Effector memory CD8-positive, alpha-beta T cell (primary cell): ENCODE measurements around the gene COPZ1.
"Not testable (repeated sequence)": the region's sequence is repeated elsewhere in the genome, so short reads cannot be mapped to it uniquely, and the experiment has no call there.

Experiments
- ATAC-seq: fragments of 150-1000 bp; cut with Tn5 transposase; replicated peaks from 2 replicates; pipeline ENCODE4 v1.10.0; 2021; ENCODE audit warnings: mild to moderate bottlenecking, moderate library complexity
- DNase-seq, 3 experiments: peaks; one replicate each; pipeline ENCODE4 v3.0.0; 2021
- H3K27ac Mint-ChIP-seq, 2 donors: one replicate each; pipeline ENCODE4 v1.8.0; 2022; ENCODE audit warnings: mild to moderate bottlenecking in 2 of 2, mixed read lengths in 2 of 2, moderate library complexity in 2 of 2
- H3K27me3 Mint-ChIP-seq, 2 donors: one replicate each; pipeline ENCODE4 v1.8.0; 2022; ENCODE audit warnings: mixed read lengths in 2 of 2
- H3K36me3 Mint-ChIP-seq: one replicate; pipeline ENCODE4 v1.8.0; 2022; ENCODE audit warnings: mild to moderate bottlenecking, moderate library complexity, mixed read lengths; ENCODE audit not compliant: insufficient read depth
- H3K4me1 Mint-ChIP-seq, 2 donors: one replicate each; pipeline ENCODE4 v1.8.0; 2022; ENCODE audit warnings: low read depth in 2 of 2, mixed read lengths in 2 of 2
- H3K4me3 Mint-ChIP-seq, 2 donors: one replicate each; pipeline ENCODE4 v1.8.0; 2022; ENCODE audit warnings: mild to moderate bottlenecking in 2 of 2, mixed read lengths in 2 of 2, moderate library complexity in 2 of 2
- H3K9me3 Mint-ChIP-seq, 2 donors: one replicate each; pipeline ENCODE4 v1.8.0; 2022; ENCODE audit warnings: mixed read lengths in 2 of 2
- total RNA-seq, 9 experiments: gene quantifications; one replicate each; lab custom pipeline; 2026; lab: John Stamatoyannopoulos, UW

Gene COPZ1, protein sequence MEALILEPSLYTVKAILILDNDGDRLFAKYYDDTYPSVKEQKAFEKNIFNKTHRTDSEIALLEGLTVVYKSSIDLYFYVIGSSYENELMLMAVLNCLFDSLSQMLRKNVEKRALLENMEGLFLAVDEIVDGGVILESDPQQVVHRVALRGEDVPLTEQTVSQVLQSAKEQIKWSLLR
- total RNA-seq, result 59.5 to 117 (median 85.8) reads per million in 9 experiments

- Mint-ChIP-seq H3K36me3 (peaks cover 12% of the 10 kb centered on the region), H3K27me3 (no peaks in the 10 kb centered on the region), H3K9me3 (no peaks in the 10 kb centered on the region), H3K4me1 (peaks cover 30 to 33% of the 10 kb centered on the region in 2 donors), H3K4me3 (peak within 1 kb of the TSS; percentile 95), H3K27ac (peak within 1 kb of the TSS; percentile 98)
- ATAC-seq, result peak; percentile 95
- peak; percentile 88 to 91 (median 90) for DNase-seq
Measured at GRCh38 chr12:54324617-54325441, at the start of gene COPZ1. TSS of gene COPZ1 (plus strand) at chr12:54325131. CDS start at chr12:54325164, 33 bp downstream.

- no peaks in the 10 kb centered on the region for H3K27me3 Mint-ChIP-seq
- H3K4me3 Mint-ChIP-seq, result peak overlapping the region in 1 of 2 donors; percentile 11
- DNase-seq, result no peak
- H3K9me3 Mint-ChIP-seq, result no peaks in the 10 kb centered on the region
- peak overlapping the region; percentile 49 to 50 for H3K27ac Mint-ChIP-seq
- no peaks in the 10 kb centered on the region for H3K36me3 Mint-ChIP-seq
- no peak for ATAC-seq
- H3K4me1 Mint-ChIP-seq, result peaks cover 16 to 17% of the 10 kb centered on the region in 2 donors
Measured at GRCh38 chr12:54276368-54276767, 48.6 kb upstream of the COPZ1 start.

DNA sequence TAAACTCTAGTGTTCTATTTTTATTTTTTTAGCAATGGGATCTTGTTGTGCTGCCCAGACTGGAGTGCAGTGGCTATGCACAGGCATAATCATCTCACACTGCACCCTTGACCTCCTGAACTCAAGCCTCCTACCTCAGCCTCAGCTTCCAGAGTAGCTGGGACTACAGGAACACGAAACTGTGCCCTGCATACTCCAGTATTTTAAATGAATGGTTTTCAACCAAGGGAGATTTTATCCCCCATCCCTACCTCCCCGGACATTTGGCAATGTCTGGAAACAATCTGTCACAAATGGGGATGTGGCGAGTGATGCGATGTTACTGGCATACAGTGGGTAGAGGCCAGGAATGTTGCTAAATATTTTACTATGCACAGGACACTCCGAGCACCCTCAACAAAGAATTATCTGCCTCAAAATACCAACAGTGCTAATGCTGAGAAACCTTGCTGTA, 47.1 kb upstream of the COPZ1 start:
- H3K4me3 Mint-ChIP-seq, result no peak overlapping the region
- peaks cover 17 to 24% of the 10 kb centered on the region in 2 donors for H3K4me1 Mint-ChIP-seq
- ATAC-seq (no peak), DNase-seq (no peak)
- H3K9me3 Mint-ChIP-seq, result no peaks in the 10 kb centered on the region
- no peaks in the 10 kb centered on the region for H3K27me3 Mint-ChIP-seq
- H3K27ac Mint-ChIP-seq, result no peak overlapping the region
- H3K36me3 Mint-ChIP-seq, result no peaks in the 10 kb centered on the region

DNA sequence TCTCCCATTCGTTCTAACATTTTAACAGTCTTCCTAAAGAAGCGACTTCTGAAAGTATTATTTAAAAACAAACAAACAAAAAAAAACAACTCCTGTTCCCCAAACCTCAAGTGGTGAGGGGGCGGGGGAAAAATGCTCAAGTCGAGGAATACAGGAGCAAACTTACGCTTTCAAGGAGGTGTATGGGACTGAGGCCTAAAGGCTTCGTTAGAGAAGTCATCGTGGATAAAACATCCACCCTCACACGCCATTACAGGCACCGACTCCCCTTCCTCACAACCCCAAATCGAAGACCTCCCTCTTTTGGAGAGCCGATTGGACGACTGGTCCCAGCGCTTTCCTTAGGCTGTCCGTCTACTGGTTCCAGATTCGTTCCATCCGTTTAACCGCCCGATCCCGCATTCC, 45.7 kb upstream of the COPZ1 start:
- H3K4me1 Mint-ChIP-seq, result peaks cover 17 to 38% of the 10 kb centered on the region in 2 donors
- no peaks in the 10 kb centered on the region for H3K36me3 Mint-ChIP-seq
- ATAC-seq (no peak), DNase-seq (no peak)
- no peak overlapping the region for H3K4me3 Mint-ChIP-seq
- no peaks in the 10 kb centered on the region for H3K9me3 Mint-ChIP-seq
- H3K27me3 Mint-ChIP-seq, result no peaks in the 10 kb centered on the region
- H3K27ac Mint-ChIP-seq, result no peak overlapping the region

DNA sequence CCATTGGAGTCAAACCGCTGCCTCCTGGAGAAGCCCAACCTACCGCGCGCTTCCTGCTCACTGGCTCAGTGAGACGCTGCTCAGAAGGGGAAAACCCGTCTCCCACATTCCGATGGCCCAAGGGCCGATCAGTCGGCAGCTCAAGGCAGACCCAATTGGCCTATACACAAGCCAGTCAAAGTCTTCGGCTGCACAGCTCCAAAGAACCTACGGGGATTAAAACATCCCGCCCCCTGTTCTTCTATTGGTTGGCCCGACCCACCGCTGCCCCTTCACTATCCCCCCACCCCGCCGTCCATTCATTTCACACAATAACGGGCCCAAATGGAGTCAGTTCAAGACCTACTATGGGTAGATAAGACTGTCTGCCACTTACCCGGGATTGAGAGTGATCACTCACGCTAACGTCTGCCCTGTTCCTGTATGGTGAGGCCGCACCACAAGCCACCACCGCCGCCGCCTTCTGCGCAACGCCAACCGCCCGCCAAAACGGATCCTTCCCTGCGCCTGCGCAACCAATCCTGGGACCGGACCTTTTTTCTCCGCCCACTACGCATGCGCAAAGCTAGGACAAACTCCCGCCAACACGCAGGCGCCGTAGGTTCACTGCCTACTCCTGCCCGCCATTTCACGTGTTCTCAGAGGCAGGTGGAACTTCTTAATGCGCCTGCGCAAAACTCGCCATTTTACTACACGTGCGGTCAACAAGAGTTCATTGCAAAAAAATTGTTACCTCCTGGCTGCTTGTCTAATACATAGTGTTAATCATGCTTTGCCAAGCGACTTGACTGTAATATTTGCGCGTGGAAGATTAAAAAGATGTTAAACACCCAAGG, 45.1 kb upstream of the COPZ1 start, which contains the start of gene CBX5:
Gene CBX5, minus strand, starts transcription at position 491 of the 836 bp plus-strand sequence. CDS start 22,472 bp downstream, outside the sequence.
- ATAC-seq (peak; percentile 66), DNase-seq (peak; percentile 99)
- Mint-ChIP-seq H3K4me3 (no peak within 1 kb of the TSS), H3K27ac (no peak within 1 kb of the TSS), H3K4me1 (peaks cover 16 to 40% of the 10 kb centered on the region in 2 donors), H3K9me3 (no peaks in the 10 kb centered on the region), H3K27me3 (no peaks in the 10 kb centered on the region), H3K36me3 (no peaks in the 10 kb centered on the region)

DNA sequence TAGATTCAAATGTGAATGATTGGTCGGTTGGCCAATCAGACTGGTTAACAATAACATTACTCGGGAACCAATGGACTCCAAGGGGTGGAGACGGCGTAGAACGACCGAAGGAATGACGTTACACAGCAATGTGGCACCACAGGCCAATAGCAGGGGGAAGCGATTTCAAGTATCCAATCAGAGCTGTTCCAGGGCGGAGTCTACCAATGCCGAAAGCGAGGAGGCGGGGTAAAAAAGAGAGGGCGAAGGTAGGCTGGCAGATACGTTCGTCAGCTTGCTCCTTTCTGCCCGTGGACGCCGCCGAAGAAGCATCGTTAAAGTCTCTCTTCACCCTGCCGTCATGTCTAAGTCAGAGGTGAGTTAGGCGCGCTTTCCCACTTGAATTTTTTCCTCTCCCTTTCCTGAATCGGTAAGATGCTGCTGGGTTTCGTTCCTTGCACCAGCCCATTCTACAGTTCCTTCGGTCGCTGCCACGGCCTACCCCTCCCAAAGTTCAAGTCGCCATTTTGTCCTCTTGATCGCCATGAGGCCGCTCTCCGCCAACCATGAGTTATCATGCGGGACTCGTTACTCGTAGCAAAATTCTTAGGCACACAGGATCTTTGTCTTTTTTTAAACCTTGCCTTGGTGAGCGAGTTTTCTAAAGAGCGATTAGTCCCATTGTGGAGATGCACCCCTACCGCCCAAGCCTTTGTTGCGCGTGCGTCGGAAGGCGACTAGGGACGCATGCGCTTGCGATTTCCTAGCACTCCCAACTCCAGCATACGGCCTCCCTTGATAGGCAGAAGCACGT, 44.3 kb upstream of the COPZ1 start, which contains the start of gene HNRNPA1:
Gene HNRNPA1, plus strand, starts transcription at position 259 of the 793 bp plus-strand sequence. Its CDS starts 82 bp downstream, at position 341.
- Mint-ChIP-seq H3K4me3 (no peak within 1 kb of the TSS), H3K9me3 (no peaks in the 10 kb centered on the region), H3K27ac (no peak within 1 kb of the TSS), H3K4me1 (peaks cover 16 to 40% of the 10 kb centered on the region in 2 donors), H3K36me3 (no peaks in the 10 kb centered on the region), H3K27me3 (no peaks in the 10 kb centered on the region)
- ATAC-seq (peak; percentile 82), DNase-seq (peak; percentile 93 to 96 (median 95))

DNA sequence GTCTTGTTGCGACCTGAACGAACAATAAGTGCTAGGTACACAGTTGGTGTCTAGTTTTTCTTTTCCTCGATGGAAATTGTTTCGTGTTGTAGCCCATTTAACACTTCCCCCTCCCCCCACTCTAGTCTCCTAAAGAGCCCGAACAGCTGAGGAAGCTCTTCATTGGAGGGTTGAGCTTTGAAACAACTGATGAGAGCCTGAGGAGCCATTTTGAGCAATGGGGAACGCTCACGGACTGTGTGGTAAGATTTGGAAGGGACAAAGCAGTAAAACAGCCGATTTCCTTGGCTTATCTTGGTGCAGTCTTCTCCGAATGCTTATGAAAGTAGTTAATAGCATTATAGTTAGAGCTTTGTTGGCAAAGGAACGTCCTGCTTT, 43.7 kb upstream of the COPZ1 start:
- not testable (repeated sequence) for H3K4me3 Mint-ChIP-seq, H3K27ac Mint-ChIP-seq, H3K9me3 Mint-ChIP-seq, DNase-seq, ATAC-seq, H3K36me3 Mint-ChIP-seq, H3K27me3 Mint-ChIP-seq
- H3K4me1 Mint-ChIP-seq, result peaks cover 18 to 43% of the 10 kb centered on the region in 2 donors

DNA sequence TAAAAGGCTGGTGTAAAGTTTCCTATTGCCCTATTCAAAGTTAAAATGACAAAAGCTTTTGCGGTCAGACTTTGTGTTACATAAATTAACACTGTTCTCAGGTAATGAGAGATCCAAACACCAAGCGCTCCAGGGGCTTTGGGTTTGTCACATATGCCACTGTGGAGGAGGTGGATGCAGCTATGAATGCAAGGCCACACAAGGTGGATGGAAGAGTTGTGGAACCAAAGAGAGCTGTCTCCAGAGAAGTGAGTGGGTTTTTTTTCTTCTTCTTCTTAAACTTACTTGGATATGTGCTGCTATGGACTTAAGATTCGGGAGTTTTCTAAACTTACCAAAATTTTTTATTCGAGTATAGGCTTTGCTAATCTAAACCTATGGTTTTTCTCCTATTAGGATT, 43.2 kb upstream of the COPZ1 start:
- H3K9me3 Mint-ChIP-seq, H3K27me3 Mint-ChIP-seq, DNase-seq, H3K4me3 Mint-ChIP-seq, H3K27ac Mint-ChIP-seq, H3K36me3 Mint-ChIP-seq, ATAC-seq: not testable (repeated sequence)
- H3K4me1 Mint-ChIP-seq, result peaks cover 16 to 39% of the 10 kb centered on the region in 2 donors

DNA sequence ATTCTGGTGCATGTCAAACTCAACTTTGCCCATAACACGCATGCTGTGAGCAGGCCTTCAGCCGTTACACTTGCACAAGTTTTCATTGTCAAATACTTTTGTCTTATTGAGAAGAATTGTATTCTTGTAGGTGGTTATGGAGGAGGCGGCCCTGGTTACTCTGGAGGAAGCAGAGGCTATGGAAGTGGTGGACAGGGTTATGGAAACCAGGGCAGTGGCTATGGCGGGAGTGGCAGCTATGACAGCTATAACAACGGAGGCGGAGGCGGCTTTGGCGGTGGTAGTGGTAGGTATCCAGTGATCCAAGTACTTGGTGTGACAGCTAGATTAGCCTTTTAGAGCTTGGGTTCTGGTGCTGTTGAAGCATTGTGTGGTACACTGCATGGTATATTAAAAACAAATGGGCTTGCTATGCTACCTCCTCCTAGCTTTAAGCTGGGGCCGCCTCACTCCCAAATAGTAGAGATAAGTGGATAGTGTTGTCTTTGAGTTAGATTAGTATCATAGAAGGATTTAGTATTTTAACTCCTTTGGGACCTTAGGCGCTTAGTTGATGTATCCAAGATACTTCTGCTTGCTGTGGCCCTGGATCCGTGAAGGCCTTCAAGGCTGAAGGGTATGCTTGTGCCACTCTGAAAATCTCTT, 41.9 kb upstream of the COPZ1 start:
- Mint-ChIP-seq H3K36me3 (no peaks in the 10 kb centered on the region), H3K4me1 (peaks cover 23 to 36% of the 10 kb centered on the region in 2 donors), H3K9me3 (no peaks in the 10 kb centered on the region), H3K27me3 (no peaks in the 10 kb centered on the region), H3K4me3 (no peak overlapping the region), H3K27ac (no peak overlapping the region)
- DNase-seq (no peak), ATAC-seq (no peak)

DNA sequence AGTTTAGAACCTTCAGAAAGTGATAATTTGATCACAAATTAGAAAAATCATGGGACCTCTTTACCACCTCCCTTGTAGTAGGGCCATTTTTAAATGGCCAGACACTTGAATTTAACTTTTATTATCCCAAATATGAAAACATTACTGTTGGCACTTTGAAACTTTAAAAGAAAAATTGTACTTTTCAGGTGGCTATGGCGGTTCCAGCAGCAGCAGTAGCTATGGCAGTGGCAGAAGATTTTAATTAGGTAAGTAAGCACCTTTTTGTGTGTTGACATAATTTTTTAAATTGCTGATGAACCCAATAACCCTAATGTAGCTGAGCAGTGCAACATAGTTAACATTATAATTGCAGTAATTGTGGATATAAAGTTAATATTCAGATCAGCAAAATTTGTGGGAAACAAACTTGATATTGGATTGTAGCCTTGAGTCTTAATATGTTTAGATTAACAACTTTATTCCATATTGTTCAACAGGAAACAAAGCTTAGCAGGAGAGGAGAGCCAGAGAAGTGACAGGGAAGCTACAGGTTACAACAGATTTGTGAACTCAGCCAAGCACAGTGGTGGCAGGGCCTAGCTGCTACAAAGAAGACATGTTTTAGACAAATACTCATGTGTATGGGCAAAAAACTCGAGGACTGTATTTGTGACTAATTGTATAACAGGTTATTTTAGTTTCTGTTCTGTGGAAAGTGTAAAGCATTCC, 40.7 kb upstream of the COPZ1 start:
- H3K27me3 Mint-ChIP-seq, H3K4me3 Mint-ChIP-seq, H3K9me3 Mint-ChIP-seq, ATAC-seq, H3K27ac Mint-ChIP-seq, DNase-seq, H3K36me3 Mint-ChIP-seq: not testable (repeated sequence)
- peaks cover 23 to 29% of the 10 kb centered on the region in 2 donors for H3K4me1 Mint-ChIP-seq

- Mint-ChIP-seq H3K27me3 (no peaks in the 10 kb centered on the region), H3K27ac (peak overlapping the region in 1 of 2 donors; percentile 4), H3K4me3 (peak overlapping the region; percentile 14 to 58), H3K4me1 (peaks cover 23 to 29% of the 10 kb centered on the region in 2 donors), H3K36me3 (peaks cover 8% of the 10 kb centered on the region), H3K9me3 (no peaks in the 10 kb centered on the region)
- DNase-seq (no peak), ATAC-seq (no peak)
Measured at GRCh38 chr12:54285150-54286041, 39.5 kb upstream of the COPZ1 start.
